Measurements from ENCODE around the gene RNF227.

GRCh38 chr17:7932949-7933348, 16.9 kb upstream of the RNF227 start:
- TF ChIP-seq POLR2AphosphoS5 (IDR thresholded peaks at IDR 0.05; ENCODE audit: low read depth, low read length) (no peak), CTCF (IDR thresholded peaks at IDR 0.05; ENCODE audit: control extremely low read depth in 1 of 3, insufficient read depth in 1 of 3, low read depth in 1 of 3, low read length in 3 of 3) (no peak), CHD1 (IDR thresholded peaks at IDR 0.05; ENCODE audit: low read depth, low read length) (no peak), CEBPB (IDR thresholded peaks at IDR 0.05; ENCODE audit: low read depth, low read length) (no peak), RFX5 (IDR thresholded peaks at IDR 0.05; ENCODE audit: borderline replicate concordance, low read depth, low read length) (no peak), GABPA (IDR thresholded peaks at IDR 0.05; ENCODE audit: borderline replicate concordance, insufficient read depth, low read length) (no peak), EP300 (IDR thresholded peaks at IDR 0.05; ENCODE audit: borderline replicate concordance in 1 of 2, low read depth in 2 of 2, low read length in 2 of 2) (no peak), POLR2A (IDR thresholded peaks at IDR 0.05; ENCODE audit: control extremely low read depth in 1 of 2, low read depth in 2 of 2, low read length in 2 of 2) (no peak)
- TF ChIP-seq, protein P1, sequence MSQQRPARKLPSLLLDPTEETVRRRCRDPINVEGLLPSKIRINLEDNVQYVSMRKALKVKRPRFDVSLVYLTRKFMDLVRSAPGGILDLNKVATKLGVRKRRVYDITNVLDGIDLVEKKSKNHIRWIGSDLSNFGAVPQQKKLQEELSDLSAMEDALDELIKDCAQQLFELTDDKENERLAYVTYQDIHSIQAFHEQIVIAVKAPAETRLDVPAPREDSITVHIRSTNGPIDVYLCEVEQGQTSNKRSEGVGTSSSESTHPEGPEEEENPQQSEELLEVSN (IDR thresholded peaks at IDR 0.05), result no peak
- TF ChIP-seq, protein P2, sequence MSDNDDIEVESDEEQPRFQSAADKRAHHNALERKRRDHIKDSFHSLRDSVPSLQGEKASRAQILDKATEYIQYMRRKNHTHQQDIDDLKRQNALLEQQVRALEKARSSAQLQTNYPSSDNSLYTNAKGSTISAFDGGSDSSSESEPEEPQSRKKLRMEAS (IDR thresholded peaks at IDR 0.05), result no peak
- TF ChIP-seq, protein P3, sequence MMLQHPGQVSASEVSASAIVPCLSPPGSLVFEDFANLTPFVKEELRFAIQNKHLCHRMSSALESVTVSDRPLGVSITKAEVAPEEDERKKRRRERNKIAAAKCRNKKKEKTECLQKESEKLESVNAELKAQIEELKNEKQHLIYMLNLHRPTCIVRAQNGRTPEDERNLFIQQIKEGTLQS (IDR thresholded peaks at IDR 0.05; ENCODE audit: insufficient read depth, low read depth, low read length), result no peak
- TF ChIP-seq, protein P4, sequence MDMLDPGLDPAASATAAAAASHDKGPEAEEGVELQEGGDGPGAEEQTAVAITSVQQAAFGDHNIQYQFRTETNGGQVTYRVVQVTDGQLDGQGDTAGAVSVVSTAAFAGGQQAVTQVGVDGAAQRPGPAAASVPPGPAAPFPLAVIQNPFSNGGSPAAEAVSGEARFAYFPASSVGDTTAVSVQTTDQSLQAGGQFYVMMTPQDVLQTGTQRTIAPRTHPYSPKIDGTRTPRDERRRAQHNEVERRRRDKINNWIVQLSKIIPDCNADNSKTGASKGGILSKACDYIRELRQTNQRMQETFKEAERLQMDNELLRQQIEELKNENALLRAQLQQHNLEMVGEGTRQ (IDR thresholded peaks at IDR 0.05; ENCODE audit: low read length), result no peak

All from H1 (cell line).